B cell (primary cell): Measurements from ENCODE around the gene RHOBTB1. TPM values are rescaled to one million over a fixed set of nuclear protein-coding genes. Genes with fewer than 3 reads are reported as not detected.

Experiments
- ATAC-seq: fragments of 200-7000 bp; cut with Tn5 transposase; one replicate; pipeline ENCODE4 v1.10.0; 2021; ENCODE audit warnings: low read depth, mild to moderate bottlenecking, moderate number of reproducible peaks, moderate library complexity
- CTCF ChIA-PET: fragments of 350-600 bp; sonication (Branson Sonifier 250); formaldehyde crosslinking; loops from one replicate; lab custom pipeline; 2021; ENCODE audit warnings: antibody characterized with exemption, inconsistent platforms; lab: Charles Lee
- POLR2A ChIA-PET: fragments of 350-600 bp; sonication (Branson Sonifier 250); formaldehyde crosslinking; loops from one replicate; lab custom pipeline; 2021; ENCODE audit warnings: antibody characterized with exemption; lab: Charles Lee
- DNase-seq: peaks from one replicate; pipeline ENCODE4 v3.0.0; 2013
- H2AFZ ChIP-seq: 2 replicates; pipeline ENCODE4 v1.6.1; 2012; ENCODE audit warnings: mild to moderate bottlenecking, low read depth, low read length; ENCODE audit not compliant: insufficient read depth, poor library complexity, severe bottlenecking
- H3K27ac ChIP-seq, 2 donors: 1 replicate in 1 of 2; 2 replicates in 1 of 2; pipeline ENCODE4 v1.5.1; 2012 to 2013; ENCODE audit warnings: low read length in 2 of 2, mild to moderate bottlenecking in 2 of 2, moderate library complexity in 1 of 2
- H3K27me3 ChIP-seq, 4 experiments: fragments of 200-600 bp in 1 of 4; sonication (generic) in 1 of 4; replicated peaks in 1 of 4; 1 replicate in 2 of 4; 2 replicates in 2 of 4; pipeline versions ENCODE4 v1.6.1 to v1.7.0; 2013 to 2016; ENCODE audit warnings: low read length in 3 of 4, mild to moderate bottlenecking in 2 of 4, mixed read lengths in 1 of 4, moderate library complexity in 1 of 4; ENCODE audit not compliant: insufficient read depth in 4 of 4, control insufficient read depth in 3 of 4; ENCODE audit errors: control extremely low read depth in 1 of 4
- H3K36me3 ChIP-seq, 2 experiments: replicated peaks in 1 of 2; 1 replicate in 1 of 2; 2 replicates in 1 of 2; pipeline versions ENCODE4 v1.6.1 to v1.7.1; 2013; ENCODE audit warnings: low read length in 1 of 2; ENCODE audit not compliant: insufficient read depth in 2 of 2, control insufficient read depth in 1 of 2; ENCODE audit errors: control extremely low read depth in 1 of 2, extremely low read depth in 1 of 2
- H3K4me1 ChIP-seq, 2 donors: fragments of 200-600 bp in 1 of 2; sonication (generic) in 1 of 2; 1 replicate in 1 of 2; 2 replicates in 1 of 2; pipeline versions ENCODE4 v1.5.1 to v1.6.1; 2013 to 2017; ENCODE audit warnings: low read length in 2 of 2; ENCODE audit not compliant: control insufficient read depth in 2 of 2, insufficient read depth in 2 of 2
- H3K4me2 ChIP-seq: replicated peaks from 2 replicates; pipeline ENCODE3; 2012; ENCODE audit warnings: mild to moderate bottlenecking, low read depth, low read length; ENCODE audit not compliant: poor library complexity, severe bottlenecking
- H3K4me3 ChIP-seq, 5 experiments: fragments of 200-600 bp in 1 of 5; sonication (generic) in 1 of 5; 1 replicate in 3 of 5; 2 replicates in 2 of 5; pipeline versions ENCODE4 v1.5.1 to v1.7.0; 2011 to 2016; ENCODE audit warnings: low read length in 4 of 5, mild to moderate bottlenecking in 4 of 5, low read depth in 2 of 5, control low read depth in 1 of 5, moderate library complexity in 1 of 5; ENCODE audit not compliant: insufficient read depth in 1 of 5; ENCODE audit errors: control extremely low read depth in 1 of 5, extremely low read depth in 1 of 5
- H3K79me2 ChIP-seq: fragments of 200-600 bp; sonication (generic); one replicate; pipeline ENCODE4 v1.6.0; 2016; ENCODE audit warnings: low read length; ENCODE audit not compliant: control insufficient read depth, insufficient read depth
- H3K9ac ChIP-seq: fragments of 200-600 bp; sonication (generic); 2 replicates; pipeline ENCODE4 v1.6.1; 2017; ENCODE audit warnings: mild to moderate bottlenecking, low read length, moderate library complexity
- H3K9me3 ChIP-seq, 3 donors: one replicate each; pipeline versions ENCODE4 v1.6.1 to v1.7.1; 2013; ENCODE audit warnings: low read length in 2 of 3; ENCODE audit not compliant: control insufficient read depth in 2 of 3, insufficient read depth in 1 of 3; ENCODE audit errors: control extremely low read depth in 1 of 3
- H4K20me1 ChIP-seq: 2 replicates; pipeline ENCODE4 v1.6.0; 2012; ENCODE audit warnings: mild to moderate bottlenecking, low read length; ENCODE audit not compliant: insufficient read depth, control insufficient read depth, poor library complexity, severe bottlenecking
- H3K27ac Mint-ChIP-seq: one replicate; pipeline ENCODE4 v1.8.0; 2021; ENCODE audit warnings: mixed read lengths
- H3K27me3 Mint-ChIP-seq: one replicate; pipeline ENCODE4 v1.8.0; 2021; ENCODE audit warnings: mixed read lengths
- H3K4me1 Mint-ChIP-seq: one replicate; pipeline ENCODE4 v1.8.0; 2021; ENCODE audit warnings: mixed read lengths
- H3K4me3 Mint-ChIP-seq: one replicate; pipeline ENCODE4 v1.8.0; 2021; ENCODE audit warnings: mixed read lengths
- H3K9me3 Mint-ChIP-seq: one replicate; pipeline ENCODE4 v1.8.0; 2022; ENCODE audit warnings: mixed read lengths; ENCODE audit not compliant: insufficient read depth
- CTCF ChIP-seq: fragments of 200-600 bp; IDR thresholded peaks from one replicate; pipeline ENCODE4 v1.8.0; 2022; ENCODE audit warnings: antibody characterized with exemption, mild to moderate bottlenecking
- EZH2 ChIP-seq: IDR thresholded peaks from 2 replicates; pipeline ENCODE4 v1.6.1; 2012; ENCODE audit warnings: borderline replicate concordance, low read depth, mild to moderate bottlenecking, moderate library complexity, low read length; ENCODE audit not compliant: insufficient read depth, poor library complexity, severe bottlenecking
- WGBS: methylation state at CpG from one replicate; pipeline ENCODE4 v1.1.5; 2013; ENCODE audit warnings: missing lambda C conversion rate; ENCODE audit not compliant: insufficient coverage; 5-methylcytosine and 5-hydroxymethylcytosine counted together
- intact Hi-C: fragments of 100-400 bp; cut with micrococcal nuclease; formaldehyde crosslinking; loops from one replicate; pipeline ENCODE4 v1.10.0; 2022
- polyA plus RNA-seq: library from polyadenylated mRNA; depleted of rRNA; stranded (reverse); fragments of >200 nt; gene quantifications from 2 replicates; pipeline ENCODE4 v1.2.3, GENCODE V29; 2012
- total RNA-seq, 2 donors: library from RNA; stranded (reverse); fragments of 120-200 nt in 1 of 2; gene quantifications; 1 replicate in 1 of 2; 2 replicates in 1 of 2; pipeline versions ENCODE4 v1.2.3 to v1.2.4, GENCODE V29; 2013 to 2022

RHOBTB1 gene
- total and polyA plus RNA-seq, 2 donors (not counting 1 experiment from before 2014, with no cell fraction given), result 0.07 to 0.60 TPM

GRCh38 chr10:60856405-60856804 lies 87.6 kb downstream of the RHOBTB1 start:
- H3K4me1 Mint-ChIP-seq, result peaks cover 2% of the 10 kb centered on the region
- TF ChIP-seq EZH2 (no peak), CTCF (no peak)
- H3K4me3 Mint-ChIP-seq, result no peak overlapping the region
- POLR2A ChIA-PET, result no interaction called here
- no peak overlapping the region for H2AFZ ChIP-seq
- H3K9ac ChIP-seq, result no peak overlapping the region
- no peaks in the 10 kb centered on the region for H3K4me1 ChIP-seq
- no peaks in the 10 kb centered on the region for H3K79me2 ChIP-seq
- H3K36me3 ChIP-seq, result no peaks in the 10 kb centered on the region
- H3K9me3 Mint-ChIP-seq, result no peaks in the 10 kb centered on the region
- no peaks in the 10 kb centered on the region for H4K20me1 ChIP-seq
- H3K27me3 Mint-ChIP-seq, result peaks cover 9% of the 10 kb centered on the region
- ATAC-seq, result no peak
- no CpG with 5 or more reads among the region's 2 CpGs for WGBS
- H3K4me2 ChIP-seq, result no peak overlapping the region
- H3K9me3 ChIP-seq, result no peaks in the 10 kb centered on the region
- intact Hi-C loops, result no loop called here
- no peak overlapping the region for H3K4me3 ChIP-seq
- peaks cover 0 to 2% (median 0%) of the 10 kb centered on the region in 4 experiments for H3K27me3 ChIP-seq
- no peak overlapping the region for H3K27ac Mint-ChIP-seq
- DNase-seq, result no peak
- CTCF ChIA-PET, result no interaction called here
- no peak overlapping the region for H3K27ac ChIP-seq

- peaks cover 0 to 2% (median 0%) of the 10 kb centered on the region in 4 experiments for H3K27me3 ChIP-seq
- no peak overlapping the region for H3K4me3 ChIP-seq
- no peaks in the 10 kb centered on the region for H4K20me1 ChIP-seq
- ChIA-PET CTCF (no interaction called here), POLR2A (no interaction called here)
- H3K27ac Mint-ChIP-seq, result no peak overlapping the region
- no peak for TF ChIP-seq CTCF
- TF ChIP-seq EZH2, result no peak
- WGBS, result no CpG with 5 or more reads among the region's 3 CpGs
- H3K9ac ChIP-seq, result no peak overlapping the region
- H3K4me1 Mint-ChIP-seq, result peaks cover 2% of the 10 kb centered on the region
- no peaks in the 10 kb centered on the region for H3K36me3 ChIP-seq
- H3K27ac ChIP-seq, result no peak overlapping the region
- H3K4me2 ChIP-seq, result no peak overlapping the region
- H2AFZ ChIP-seq, result no peak overlapping the region
- no peaks in the 10 kb centered on the region for H3K4me1 ChIP-seq
- no peaks in the 10 kb centered on the region for H3K9me3 ChIP-seq
- H3K9me3 Mint-ChIP-seq, result no peaks in the 10 kb centered on the region
- no peaks in the 10 kb centered on the region for H3K79me2 ChIP-seq
- no peak overlapping the region for H3K4me3 Mint-ChIP-seq
- H3K27me3 Mint-ChIP-seq, result peaks cover 6% of the 10 kb centered on the region
- ATAC-seq (no peak), DNase-seq (no peak)
- intact Hi-C loops, result no loop called here
Observed at GRCh38 chr10:60853637-60854036, 90.3 kb downstream of the RHOBTB1 start.
